Fibroblast of mammary gland (primary cell): Measurements from ENCODE around the gene NPC1L1.

Experiments
- DNase-seq: peaks from one replicate; pipeline ENCODE4 v3.0.0-alpha.2; 2010; ENCODE audit warnings: low read depth
- H3K4me3 ChIP-seq: 2 replicates; pipeline ENCODE4 v1.5.1; 2011; ENCODE audit warnings: low read depth, mild to moderate bottlenecking, low read length, moderate library complexity; ENCODE audit not compliant: control insufficient read depth
- TF ChIP-seq, protein P1 (sequence below): conservative IDR thresholded peaks from 2 replicates; pipeline ENCODE4 v1.5.1; 2011; ENCODE audit warnings: low read depth, low read length, inconsistent platforms; ENCODE audit not compliant: control insufficient read depth, insufficient read depth

NPC1L1 gene

DNA sequence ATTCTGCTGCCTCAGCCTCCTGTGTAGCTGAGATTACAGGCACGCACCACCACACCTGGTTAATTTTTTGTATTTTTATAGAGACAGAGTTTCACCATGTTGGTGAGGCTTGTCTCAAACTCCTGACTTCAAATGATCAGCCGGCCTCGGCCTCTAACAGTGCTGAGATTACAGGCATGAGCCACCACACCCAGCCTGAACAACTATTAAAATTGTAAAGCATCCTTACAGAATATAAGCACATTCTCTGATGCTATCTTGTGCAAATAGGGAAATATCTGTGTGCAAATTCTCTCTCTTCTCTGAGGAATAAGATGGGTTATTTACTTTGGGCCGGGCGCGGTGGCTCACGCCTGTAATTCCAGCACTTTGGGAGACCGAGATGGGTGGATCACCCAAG is 63.2 kb downstream of the NPC1L1 start:
- no peak overlapping the region for H3K4me3 ChIP-seq
- TF ChIP-seq, protein P1, sequence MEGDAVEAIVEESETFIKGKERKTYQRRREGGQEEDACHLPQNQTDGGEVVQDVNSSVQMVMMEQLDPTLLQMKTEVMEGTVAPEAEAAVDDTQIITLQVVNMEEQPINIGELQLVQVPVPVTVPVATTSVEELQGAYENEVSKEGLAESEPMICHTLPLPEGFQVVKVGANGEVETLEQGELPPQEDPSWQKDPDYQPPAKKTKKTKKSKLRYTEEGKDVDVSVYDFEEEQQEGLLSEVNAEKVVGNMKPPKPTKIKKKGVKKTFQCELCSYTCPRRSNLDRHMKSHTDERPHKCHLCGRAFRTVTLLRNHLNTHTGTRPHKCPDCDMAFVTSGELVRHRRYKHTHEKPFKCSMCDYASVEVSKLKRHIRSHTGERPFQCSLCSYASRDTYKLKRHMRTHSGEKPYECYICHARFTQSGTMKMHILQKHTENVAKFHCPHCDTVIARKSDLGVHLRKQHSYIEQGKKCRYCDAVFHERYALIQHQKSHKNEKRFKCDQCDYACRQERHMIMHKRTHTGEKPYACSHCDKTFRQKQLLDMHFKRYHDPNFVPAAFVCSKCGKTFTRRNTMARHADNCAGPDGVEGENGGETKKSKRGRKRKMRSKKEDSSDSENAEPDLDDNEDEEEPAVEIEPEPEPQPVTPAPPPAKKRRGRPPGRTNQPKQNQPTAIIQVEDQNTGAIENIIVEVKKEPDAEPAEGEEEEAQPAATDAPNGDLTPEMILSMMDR = no peak
- DNase-seq = no peak

DNA sequence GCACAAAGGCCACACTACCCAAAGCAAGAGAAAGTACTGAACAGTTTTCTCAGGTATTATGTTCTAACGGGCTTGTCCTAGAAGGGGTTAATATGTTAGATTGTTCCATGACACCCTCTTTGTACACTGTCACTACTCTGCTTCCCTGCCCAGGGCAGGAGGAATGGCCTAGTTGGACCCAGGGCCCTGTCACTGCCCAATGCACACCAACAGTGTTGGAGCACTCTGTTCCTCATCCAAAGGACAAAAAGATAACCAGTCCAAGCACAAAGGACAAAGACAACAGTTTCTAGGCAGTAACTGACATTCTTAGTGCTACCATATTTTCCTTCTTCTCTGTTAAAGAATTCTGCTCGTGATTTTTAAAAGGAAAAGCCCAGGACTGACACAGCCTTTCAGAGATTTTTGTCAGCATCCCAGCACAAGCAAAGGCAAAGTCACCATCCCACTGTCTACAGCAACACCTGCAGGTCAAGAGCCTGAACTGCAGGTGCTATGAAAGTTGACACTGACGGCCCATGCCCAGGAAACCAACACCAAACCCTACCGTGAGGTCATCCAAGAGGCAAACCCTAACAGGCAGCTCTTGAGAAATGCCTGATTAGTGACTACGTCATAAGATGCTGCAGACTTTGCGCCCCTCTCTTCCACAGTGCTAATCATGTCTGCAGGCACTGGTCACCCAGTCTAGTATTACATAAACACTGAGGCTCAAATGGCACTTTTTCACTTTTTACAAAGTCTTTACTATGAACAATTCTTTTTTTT is 63.9 kb downstream of the NPC1L1 start:
- DNase-seq = peak; percentile 90
- H3K4me3 ChIP-seq = no peak overlapping the region
- TF ChIP-seq, protein P1 = peak; percentile 99

DNA sequence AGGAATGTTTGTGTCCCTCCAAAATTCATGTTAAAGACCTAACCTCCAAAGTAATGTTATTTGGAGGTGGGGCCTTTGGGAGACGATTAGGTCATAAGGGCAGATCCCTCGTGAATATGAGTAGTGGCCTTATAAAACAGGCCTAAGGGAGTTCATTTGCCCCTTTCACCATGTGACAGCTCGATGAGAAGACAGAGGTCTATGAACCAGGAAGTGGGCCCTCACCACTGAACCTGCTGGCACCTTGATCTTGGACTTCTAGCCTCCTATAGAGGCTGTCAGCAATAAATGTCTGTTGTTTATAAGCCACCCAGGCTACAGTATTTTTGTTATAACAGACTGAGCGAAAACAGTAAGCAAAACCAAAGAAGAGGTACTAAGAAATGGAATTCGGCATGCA is 64.8 kb downstream of the NPC1L1 start:
- TF ChIP-seq, protein P1 = no peak
- DNase-seq = no peak
- no peak overlapping the region for H3K4me3 ChIP-seq

DNA sequence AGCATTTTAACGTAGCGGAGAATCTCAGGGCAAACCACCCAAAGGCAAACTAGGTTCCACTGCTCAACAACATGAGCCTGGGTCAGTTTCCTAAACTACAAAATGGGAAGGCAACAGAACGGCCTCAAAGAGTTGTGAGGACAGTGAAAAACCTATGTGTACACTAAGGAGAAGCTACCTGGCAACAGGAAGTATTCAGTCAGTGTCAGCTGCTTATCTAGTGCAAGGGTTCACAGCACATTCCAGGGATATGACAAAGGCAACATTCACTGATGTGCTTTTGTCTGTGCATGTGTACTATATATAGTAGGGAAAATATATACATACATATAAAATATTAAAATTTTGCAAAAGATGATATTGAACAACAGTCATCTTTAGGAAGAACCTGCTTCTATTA is 67.8 kb downstream of the NPC1L1 start:
- H3K4me3 ChIP-seq = no peak overlapping the region
- TF ChIP-seq, protein P1 = no peak
- DNase-seq = peak; percentile 32

DNA sequence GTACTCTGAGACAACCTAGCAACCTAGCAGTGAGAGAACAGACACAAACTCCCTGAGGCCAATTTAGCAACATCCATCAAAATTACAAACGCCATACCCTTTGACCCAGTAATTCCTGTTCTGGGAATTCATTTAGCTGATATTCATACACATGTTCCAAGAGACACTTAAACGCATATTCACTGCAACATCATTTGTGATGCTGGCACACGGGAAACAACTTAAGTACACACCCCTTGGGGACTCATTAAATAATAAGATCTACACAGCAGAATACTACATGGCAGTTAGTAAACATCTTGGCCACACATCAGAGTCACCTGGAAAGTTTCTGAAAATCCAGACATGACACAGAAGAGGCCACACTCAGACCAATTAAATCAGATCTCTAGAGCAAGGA is 68.3 kb downstream of the NPC1L1 start:
- H3K4me3 ChIP-seq = no peak overlapping the region
- TF ChIP-seq, protein P1 = no peak
- DNase-seq = no peak

DNA sequence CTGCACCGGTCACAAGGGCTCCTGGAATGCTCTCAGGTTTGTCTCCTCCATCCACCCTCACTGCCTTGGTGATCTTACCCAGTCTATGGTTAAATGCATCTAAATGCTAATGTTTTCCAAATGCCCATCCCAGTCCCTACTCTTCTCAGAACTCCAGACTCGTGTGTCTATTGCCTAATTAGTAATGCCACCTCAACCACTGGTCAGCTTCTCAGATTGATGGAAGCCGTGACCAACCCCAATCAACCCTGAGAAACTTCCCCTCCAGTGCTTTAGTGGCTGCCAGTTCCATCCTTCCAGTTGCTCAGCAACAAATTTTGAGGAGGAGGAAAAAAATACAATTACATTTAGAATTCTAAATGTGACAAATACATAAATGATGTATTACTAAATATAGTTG is 69.3 kb downstream of the NPC1L1 start:
- TF ChIP-seq, protein P1 = no peak
- no peak overlapping the region for H3K4me3 ChIP-seq
- DNase-seq = no peak

DNA sequence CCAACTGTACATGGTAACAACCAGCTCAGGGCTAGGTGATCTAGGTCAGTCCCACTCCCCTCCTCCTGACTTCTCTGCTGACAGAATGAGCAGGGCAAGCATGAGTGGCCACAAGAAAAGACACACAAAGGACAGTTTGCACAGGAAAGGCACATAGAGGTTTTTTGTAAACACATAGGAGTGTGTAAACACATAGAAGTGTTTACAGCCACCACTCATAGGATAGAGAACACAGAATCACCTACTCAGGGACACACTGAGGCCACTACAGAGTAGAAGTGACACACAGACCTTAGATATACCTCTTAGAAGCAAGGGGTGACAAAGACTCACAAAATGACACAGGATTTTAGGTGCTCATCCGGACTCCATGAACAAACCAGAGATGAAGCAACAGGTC is 69.7 kb downstream of the NPC1L1 start:
- TF ChIP-seq, protein P1 = no peak
- H3K4me3 ChIP-seq = no peak overlapping the region
- DNase-seq = no peak
